OCI-LY7 (cell line): ENCODE results near the gene KCNQ2.

Experiments used
- CTCF ChIP-seq: fragments of 200-600 bp; sonication (generic); conservative IDR thresholded peaks from 2 replicates; pipeline ENCODE4 v1.5.1; 2014; ENCODE audit warnings: mild to moderate bottlenecking, antibody characterized with exemption, low read length, moderate library complexity, mixed read lengths
- EZH2phosphoT487 ChIP-seq: fragments of 200-600 bp; sonication (generic); IDR thresholded peaks from 2 replicates; pipeline ENCODE4 v1.6.1; 2018; ENCODE audit warnings: low read depth, borderline replicate concordance, mild to moderate bottlenecking, mixed run types, antibody characterized with exemption, low read length, moderate library complexity, mixed read lengths

GRCh38 chr20:63367446-63368055, 104.9 kb downstream of the KCNQ2 start:
- TF ChIP-seq CTCF, result no peak
- no peak for TF ChIP-seq EZH2phosphoT487
